Stimulated activated CD4-positive, alpha-beta T cell treated with anti-CD3 and anti-CD28 coated beads, Interleukin-2, amount 100 ng/mL, for 4 hours (primary cell): Measurements from ENCODE around the gene EPS8L1.
"Not testable (repeated sequence)": the region's sequence is repeated elsewhere in the genome, so short reads cannot be mapped to it uniquely, and the experiment has no call there.

Experiments
- DNase-seq: peaks from one replicate; pipeline ENCODE4 v3.0.0-alpha.2; 2020; ENCODE audit warnings: low read depth

The EPS8L1 gene

DNA sequence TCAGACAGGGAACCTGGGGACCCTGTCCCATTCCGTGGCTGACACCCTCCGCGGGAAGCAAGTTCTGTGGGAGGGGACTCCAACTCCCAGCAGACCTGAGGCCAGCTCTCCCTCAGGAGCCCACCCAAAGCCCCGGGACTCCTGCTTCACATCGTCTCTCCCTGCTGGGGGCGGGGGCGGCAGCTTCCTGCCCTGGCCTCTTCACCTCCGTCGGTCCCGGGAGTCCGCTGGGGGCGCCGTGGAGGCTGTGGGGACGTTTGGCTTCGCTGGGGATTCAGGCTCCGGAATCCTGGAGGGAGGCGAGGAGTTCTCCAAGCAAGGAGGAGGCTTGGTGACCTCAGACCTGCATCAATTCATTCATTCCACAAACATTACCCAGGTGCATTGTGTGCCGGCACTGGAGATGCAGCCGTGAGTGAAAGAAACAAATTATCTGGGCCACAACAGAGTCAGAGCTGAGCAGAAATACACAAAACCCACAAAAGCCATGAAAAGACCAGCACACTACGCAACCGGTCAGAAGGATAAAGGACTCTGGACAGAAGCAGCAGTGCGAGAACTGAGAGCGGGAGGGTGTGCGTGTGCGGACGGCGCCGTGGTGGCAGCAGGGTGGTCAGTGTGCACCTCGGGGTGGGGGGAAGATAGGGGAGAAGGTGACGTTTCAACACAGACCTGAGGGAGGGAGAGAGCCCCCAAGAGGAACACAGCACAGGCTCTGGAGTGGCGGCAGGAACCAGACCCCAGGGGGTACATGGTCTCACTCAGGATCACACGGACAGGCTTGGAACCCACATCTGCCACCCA, 19.0 kb downstream of the EPS8L1 start:
- no peak for DNase-seq

- DNase-seq, result no peak
Observed at GRCh38 chr19:55095260-55096060, 19.8 kb downstream of the EPS8L1 start.

- no peak for DNase-seq
Observed at GRCh38 chr19:55096061-55096701, 20.5 kb downstream of the EPS8L1 start.

DNA sequence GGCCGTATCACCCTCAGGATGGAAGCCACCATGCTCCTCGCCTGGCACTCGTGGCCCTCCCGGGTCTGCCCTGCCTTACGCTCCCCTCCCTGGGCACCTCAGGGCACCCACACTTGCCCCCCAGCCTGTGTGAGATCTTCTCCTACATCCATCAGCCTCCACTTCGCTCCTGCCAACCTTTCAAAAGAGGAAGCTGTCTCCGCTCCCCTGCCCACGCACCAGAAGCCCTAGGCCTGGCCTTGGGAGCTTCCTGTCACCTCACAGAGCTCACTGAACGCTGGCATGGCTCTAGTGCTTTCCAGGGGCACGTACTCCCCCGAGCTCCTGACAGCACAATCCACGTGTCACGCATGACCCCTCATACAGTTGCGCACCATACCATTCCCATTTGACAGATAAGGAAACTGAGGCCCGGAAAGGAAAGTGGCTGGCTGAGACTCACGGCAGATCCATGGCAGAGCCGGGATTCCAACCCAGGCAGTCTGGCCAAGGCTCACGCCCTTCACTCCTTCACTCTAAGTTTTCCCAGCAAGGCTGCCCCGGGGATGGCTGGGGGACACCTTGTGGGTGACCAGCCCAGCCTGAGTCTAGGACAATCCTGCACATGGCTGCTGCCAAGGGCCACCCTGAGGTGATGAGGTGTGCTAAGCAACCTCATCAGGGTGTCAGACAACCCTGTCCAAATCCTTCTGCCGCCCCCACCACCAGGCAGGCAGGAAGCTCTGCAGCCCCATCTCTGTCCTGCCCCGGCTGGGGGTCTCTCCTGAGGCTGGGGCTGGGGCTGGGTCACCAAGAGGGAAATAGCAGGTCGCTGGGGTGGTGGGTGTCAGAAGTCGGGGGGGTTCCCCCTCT, 22.4 kb downstream of the EPS8L1 start:
- DNase-seq, result no peak

GRCh38 chr19:55098716-55099556, 23.3 kb downstream of the EPS8L1 start:
- no peak for DNase-seq

- no peak for DNase-seq
Observed at GRCh38 chr19:55099557-55100506, 24.2 kb downstream of the EPS8L1 start.

- DNase-seq, result no peak
Observed at GRCh38 chr19:55101261-55101660, 25.6 kb downstream of the EPS8L1 start.

GRCh38 chr19:55103190-55103589, 27.5 kb downstream of the EPS8L1 start:
- no peak for DNase-seq

GRCh38 chr19:55105237-55105636, 29.6 kb downstream of the EPS8L1 start:
- DNase-seq, result no peak

GRCh38 chr19:55106591-55106990, 30.9 kb downstream of the EPS8L1 start:
- DNase-seq, result no peak

- not testable (repeated sequence) for DNase-seq
Observed at GRCh38 chr19:55107252-55107651, 31.6 kb downstream of the EPS8L1 start.

DNA sequence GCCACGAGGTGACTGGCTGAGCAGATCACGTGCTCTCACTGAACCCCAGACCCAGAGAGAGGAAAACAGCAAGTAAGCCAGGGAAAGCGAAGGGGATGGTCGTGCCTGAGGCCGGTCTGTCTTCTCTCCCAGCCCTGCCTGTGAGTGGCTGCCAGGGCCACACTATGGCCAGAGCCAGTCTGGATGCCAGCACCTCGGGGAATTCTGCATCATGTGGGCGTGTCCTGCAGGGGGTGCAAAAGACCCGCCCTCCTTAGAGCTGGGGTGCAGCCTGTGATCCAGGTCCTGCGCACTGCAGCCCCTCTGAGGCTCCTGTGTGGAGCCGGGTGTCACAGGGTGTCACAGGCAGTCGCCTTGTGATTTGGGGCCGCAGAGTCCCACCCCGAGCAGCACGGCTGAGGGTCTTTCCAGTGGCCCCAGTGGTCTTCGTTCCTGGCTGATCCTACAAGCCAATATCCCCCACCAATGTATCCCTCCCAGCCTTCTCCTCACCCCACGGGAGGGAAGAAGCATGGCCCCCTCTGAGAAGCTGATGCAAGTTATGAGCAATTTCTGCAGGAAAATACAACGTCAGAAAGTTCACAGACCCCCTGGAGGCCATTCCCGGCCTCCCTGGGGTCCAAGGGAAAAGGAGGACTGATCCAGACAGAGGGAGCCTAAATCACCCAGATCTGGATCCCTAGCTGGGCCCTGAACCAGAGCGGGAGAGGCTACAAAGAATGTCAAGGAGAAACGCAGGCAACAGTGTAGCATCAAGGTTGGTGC, 34.0 kb downstream of the EPS8L1 start:
- no peak for DNase-seq

GRCh38 chr19:55111238-55111831, 35.7 kb downstream of the EPS8L1 start:
- DNase-seq, result no peak

GRCh38 chr19:55112246-55112776, 36.6 kb downstream of the EPS8L1 start:
- no peak for DNase-seq

- no peak for DNase-seq
Observed at GRCh38 chr19:55112777-55113569, 37.3 kb downstream of the EPS8L1 start.

GRCh38 chr19:55113570-55114039, 37.9 kb downstream of the EPS8L1 start:
- DNase-seq, result no peak

- no peak for DNase-seq
Observed at GRCh38 chr19:55114566-55115145, 39.0 kb downstream of the EPS8L1 start.
